ENCODE measurements around the gene ZNF57.
"Not testable (repeated sequence)": the region's sequence is repeated elsewhere in the genome, so short reads cannot be mapped to it uniquely, and the experiment has no call there.

ZNF57 gene

GRCh38 chr19:2900296-2901252 is at the start of gene ZNF57:
TSS of gene ZNF57 (plus strand) at chr19:2900928. CDS start at chr19:2901046, 118 bp downstream.
- peak; percentile 100 for DNase-seq (ENCODE audit: low spot score)

GRCh38 chr19:2852598-2852997 is 48.1 kb upstream of the ZNF57 start:
- DNase-seq (ENCODE audit: low spot score): no peak

- DNase-seq (ENCODE audit: low spot score): no peak
Measured at GRCh38 chr19:2853015-2853606, 47.6 kb upstream of the ZNF57 start.

DNA sequence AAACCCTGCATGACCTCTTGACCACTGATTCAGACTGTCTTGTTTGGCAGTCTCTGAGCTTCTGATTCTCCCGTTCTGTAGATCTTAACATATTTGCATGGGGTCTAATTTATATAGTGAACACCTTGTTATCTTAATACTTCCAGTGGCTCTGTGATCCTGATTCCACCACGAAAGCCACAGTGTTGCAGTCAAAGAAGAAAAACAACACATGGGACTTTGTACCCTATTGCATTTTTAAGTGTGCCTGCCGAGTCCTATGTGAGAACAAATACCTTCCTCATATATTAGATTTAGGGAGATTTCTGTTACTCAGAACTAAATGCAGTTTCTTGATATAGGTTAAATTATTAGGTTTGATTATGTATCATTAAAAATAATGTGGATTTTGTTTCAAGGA is 45.9 kb upstream of the ZNF57 start:
- no peak for DNase-seq (ENCODE audit: low spot score)

- no peak for DNase-seq (ENCODE audit: low spot score)
Measured at GRCh38 chr19:2856457-2857050, 44.2 kb upstream of the ZNF57 start.

DNA sequence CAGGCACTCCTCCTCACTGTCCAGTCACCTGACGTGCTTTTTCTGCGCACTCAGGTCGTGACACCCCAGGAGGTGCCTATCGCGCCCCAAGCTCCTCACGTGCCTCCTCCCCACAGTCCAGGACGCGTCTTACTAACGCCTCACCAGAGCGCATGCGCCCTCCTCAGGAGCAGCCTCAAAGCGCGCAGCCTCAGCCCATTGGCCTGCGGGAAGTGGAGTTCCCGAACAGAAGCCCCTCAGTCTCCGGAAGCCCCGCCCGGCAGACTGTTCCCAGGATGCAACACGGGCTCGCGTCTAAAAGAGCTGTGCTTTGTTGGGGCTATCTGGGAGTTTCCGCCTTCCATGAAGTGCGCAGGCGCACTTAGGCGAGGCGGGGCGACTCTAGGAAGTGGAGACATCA is 41.9 kb upstream of the ZNF57 start:
- no peak for DNase-seq (ENCODE audit: low spot score)

DNA sequence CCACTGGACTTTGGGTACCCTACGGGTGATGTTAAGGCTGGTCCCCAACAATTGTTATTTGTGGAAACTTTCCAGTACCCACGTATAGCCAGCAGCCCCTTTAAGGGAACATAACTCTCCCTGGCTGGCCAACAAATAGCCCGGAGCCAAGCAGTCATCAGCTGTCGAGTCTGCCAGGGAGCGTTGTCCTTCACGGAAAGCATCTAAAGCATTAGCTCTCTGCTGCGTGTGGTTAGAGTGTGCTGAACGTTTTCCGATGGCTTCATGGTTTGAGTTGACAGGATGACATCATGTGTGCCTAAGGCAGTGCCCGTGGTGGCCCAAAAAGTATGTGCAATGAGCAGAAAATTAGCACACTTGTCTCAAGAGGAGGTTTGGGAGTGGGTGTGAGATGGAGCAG is 36.9 kb upstream of the ZNF57 start:
- no peak for DNase-seq (ENCODE audit: low spot score)

GRCh38 chr19:2865334-2866100 is 35.2 kb upstream of the ZNF57 start:
- no peak for DNase-seq (ENCODE audit: low spot score)

DNA sequence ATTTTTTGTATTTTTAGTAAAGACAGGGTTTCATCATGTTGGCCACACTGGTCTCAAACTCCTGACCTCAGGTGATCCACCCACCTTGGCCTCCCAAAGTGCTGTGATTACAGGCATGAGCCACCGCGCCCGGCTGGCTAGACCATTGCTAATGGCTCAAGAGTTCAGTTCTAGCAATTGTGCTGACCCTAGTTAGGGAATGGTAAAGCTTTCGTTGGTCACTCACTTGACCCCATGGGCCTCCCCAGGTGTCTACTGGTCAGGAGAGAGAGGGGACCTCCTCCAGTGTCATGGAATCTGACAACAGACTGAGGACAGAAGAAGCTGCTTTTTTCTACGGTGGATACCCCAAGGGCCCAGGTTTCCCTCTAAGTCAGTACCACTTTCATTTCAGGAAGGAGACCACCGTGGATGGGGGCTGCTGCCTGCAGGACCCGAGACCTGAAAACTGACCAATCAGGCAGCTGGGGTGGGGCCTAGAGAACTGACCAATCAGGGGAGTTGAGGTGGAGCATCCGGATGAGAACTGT is 34.2 kb upstream of the ZNF57 start:
- DNase-seq (ENCODE audit: low spot score): no peak

GRCh38 chr19:2867025-2867991 is 33.4 kb upstream of the ZNF57 start, which contains the start of gene ZNF556:
TSS of gene ZNF556 (plus strand) at chr19:2867335. CDS start at chr19:2867422, 87 bp downstream.
- DNase-seq (ENCODE audit: low spot score): peak; percentile 38

DNA sequence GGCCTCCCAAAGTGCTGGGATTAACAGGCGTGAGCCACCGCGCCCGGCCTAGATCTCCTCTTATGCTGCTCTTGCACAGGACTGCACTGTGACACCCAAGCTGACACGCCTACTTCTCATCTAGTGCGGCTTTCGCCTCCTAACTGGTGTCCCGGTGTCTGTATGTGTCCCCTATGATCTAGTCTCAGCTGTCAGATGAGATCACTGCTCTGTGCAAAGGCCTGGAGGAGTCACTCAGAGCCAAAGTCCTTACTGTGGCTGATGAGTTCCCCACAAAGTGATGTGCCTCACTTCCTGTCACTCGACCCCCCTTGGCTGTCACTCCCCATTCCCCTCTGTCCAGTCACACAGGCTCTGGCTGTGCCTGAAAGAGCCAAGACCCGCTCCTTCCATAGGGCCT is 31.1 kb upstream of the ZNF57 start:
- DNase-seq (ENCODE audit: low spot score): no peak

DNA sequence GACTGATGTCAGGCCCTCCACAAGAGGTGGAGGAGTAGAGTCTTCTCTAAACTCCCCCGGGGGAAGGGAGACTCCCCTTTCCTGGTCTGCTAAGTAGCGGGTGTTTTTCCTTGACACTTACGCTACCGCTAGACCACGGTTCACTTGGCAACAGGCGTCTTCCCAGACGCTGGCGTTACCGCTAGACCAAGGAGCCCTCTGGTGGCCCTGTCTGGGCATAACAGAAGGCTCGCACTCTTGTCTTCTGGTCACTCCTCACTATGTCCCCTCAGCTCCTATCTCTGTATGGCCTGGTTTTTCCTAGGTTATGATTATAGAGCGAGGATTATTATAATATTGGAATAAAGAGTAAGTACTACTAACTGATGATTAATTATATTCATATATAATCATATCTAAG is 28.6 kb upstream of the ZNF57 start:
- DNase-seq (ENCODE audit: low spot score): not testable (repeated sequence)

DNA sequence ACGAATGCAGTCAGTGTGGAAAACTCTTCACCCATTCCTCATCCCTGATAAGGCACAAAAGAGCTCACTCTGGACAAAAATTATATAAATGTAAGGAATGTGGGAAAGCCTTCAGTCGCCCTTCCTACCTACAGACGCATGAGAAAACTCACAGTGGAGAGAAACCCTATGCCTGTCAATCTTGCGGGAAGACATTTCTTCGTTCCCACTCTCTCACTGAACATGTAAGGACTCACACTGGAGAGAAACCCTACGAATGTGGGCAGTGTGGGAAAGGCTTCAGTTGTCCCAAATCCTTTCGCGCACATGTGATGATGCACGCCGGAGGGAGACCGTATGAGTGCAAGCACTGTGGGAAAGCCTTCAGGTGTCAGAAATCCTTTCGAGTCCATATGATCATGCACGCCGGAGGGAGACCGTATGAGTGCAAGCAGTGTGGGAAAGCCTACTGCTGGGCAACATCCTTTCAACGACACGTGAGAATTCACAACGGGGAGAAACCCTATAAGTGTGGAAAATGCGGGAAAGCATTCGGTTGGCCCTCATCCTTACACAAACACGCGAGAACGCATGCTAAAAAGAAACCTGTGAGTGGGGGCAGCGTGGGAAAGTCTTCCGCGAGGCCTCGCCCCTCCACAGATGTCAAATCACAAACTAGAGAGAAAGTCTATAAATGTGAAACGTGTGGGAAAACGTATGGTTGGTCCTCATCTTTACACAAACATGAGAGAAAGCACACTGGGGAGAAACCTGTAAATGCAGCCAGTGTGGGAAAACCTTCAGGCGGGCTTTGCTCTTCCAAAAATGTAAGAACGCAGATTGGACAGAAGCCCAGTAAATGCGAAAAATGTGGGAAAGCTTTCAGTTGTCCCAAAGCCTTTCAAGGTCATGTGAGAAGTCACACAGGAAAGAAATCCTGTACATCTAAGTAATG is 23.1 kb upstream of the ZNF57 start:
- no peak for DNase-seq (ENCODE audit: low spot score)

- DNase-seq (ENCODE audit: low spot score): no peak
Measured at GRCh38 chr19:2883686-2884439, 16.9 kb upstream of the ZNF57 start.

DNA sequence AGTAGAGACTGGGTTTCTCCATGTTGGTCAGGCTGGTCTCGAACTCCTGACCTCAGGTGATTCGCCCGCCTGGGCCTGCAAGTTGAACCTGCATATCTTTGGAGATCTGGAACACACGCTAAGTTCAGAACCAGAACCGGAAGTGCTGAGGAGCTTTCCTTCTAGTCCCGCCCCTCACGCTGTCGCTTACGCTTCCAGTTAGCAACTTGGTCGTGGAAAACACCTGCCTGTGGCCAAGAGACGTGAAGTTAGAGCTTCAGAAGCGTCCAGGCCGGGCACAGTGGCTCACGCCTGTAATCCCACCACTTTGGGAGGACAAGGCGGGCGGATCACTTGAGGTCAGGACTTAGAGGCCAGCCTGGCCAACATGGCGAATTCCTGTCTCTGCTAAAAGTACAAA is 15.0 kb upstream of the ZNF57 start:
- no peak for DNase-seq (ENCODE audit: low spot score)

- peak; percentile 72 for DNase-seq (ENCODE audit: low spot score)
Measured at GRCh38 chr19:2887391-2887914, 13.3 kb upstream of the ZNF57 start.

- DNase-seq (ENCODE audit: low spot score): no peak
Measured at GRCh38 chr19:2888731-2889224, 11.9 kb upstream of the ZNF57 start.

- DNase-seq (ENCODE audit: low spot score): not testable (repeated sequence)
Measured at GRCh38 chr19:2890531-2890930, 10.2 kb upstream of the ZNF57 start.

Data from globus pallidus (tissue), 1 donor.